PC-9 (cell line): ENCODE data around the gene MAGEH1. TPM values are rescaled to one million over a fixed set of nuclear protein-coding genes. Genes with fewer than 3 reads are reported as not detected.
"Not testable (repeated sequence)": the region's sequence is repeated elsewhere in the genome, so short reads cannot be mapped to it uniquely, and the experiment has no call there.

ENCODE experiments used
- Bru-seq: library from RNA; stranded (reverse); fragments of 400-500 nt; gene quantifications from one replicate; lab custom pipeline; 2021; lab: Mats Ljungman, UMichigan
- BruChase-seq, 2 experiments: library from RNA; stranded (reverse); fragments of 400-500 nt; gene quantifications; one replicate each; lab custom pipeline; 2021; lab: Mats Ljungman, UMichigan
- BruUV-seq: library from RNA; stranded (reverse); fragments of 400-500 nt; replicated peaks from 2 replicates; lab custom pipeline; 2021; lab: Mats Ljungman, UMichigan
- CTCF ChIA-PET: fragments of 300-600 bp; sonication (Branson Sonifier 250); formaldehyde crosslinking; loops from one replicate; lab custom pipeline; 2022; ENCODE audit warnings: antibody characterized with exemption; lab: Charles Lee
- POLR2A ChIA-PET: fragments of 300-600 bp; sonication (Branson Sonifier 250); formaldehyde crosslinking; loops from one replicate; lab custom pipeline; 2022; ENCODE audit warnings: antibody characterized with exemption; ENCODE audit not compliant: unreplicated experiment; lab: Charles Lee
- DNase-seq, 2 experiments: peaks; one replicate each; pipeline versions ENCODE4 v3.0.0 to v3.0.0-alpha.2; 2015 to 2022; ENCODE audit warnings: mixed read lengths in 1 of 2
- H2AFZ ChIP-seq: fragments of 200-600 bp; sonication (generic); 2 replicates; pipeline ENCODE4 v1.8.1; 2017; ENCODE audit warnings: antibody characterized with exemption
- H3F3A ChIP-seq: fragments of 200-600 bp; sonication (generic); 2 replicates; pipeline ENCODE4 v1.8.1; 2017; ENCODE audit warnings: antibody characterized with exemption, mild to moderate bottlenecking, low read depth; ENCODE audit not compliant: insufficient read depth
- H3K27ac ChIP-seq: fragments of 200-600 bp; sonication (generic); 2 replicates; pipeline ENCODE4 v1.6.1; 2016; ENCODE audit warnings: mixed run types
- H3K27me3 ChIP-seq: fragments of 200-600 bp; sonication (generic); 2 replicates; pipeline ENCODE4 v1.6.1; 2016; ENCODE audit warnings: low read depth, mixed run types; ENCODE audit not compliant: insufficient read depth
- H3K36me3 ChIP-seq: fragments of 200-600 bp; sonication (generic); 2 replicates; pipeline ENCODE4 v1.6.1; 2016; ENCODE audit warnings: low read depth, mixed run types
- H3K4me1 ChIP-seq: fragments of 200-600 bp; sonication (generic); replicated peaks from 2 replicates; pipeline ENCODE4 v1.6.1; 2016; ENCODE audit warnings: mixed run types; ENCODE audit not compliant: insufficient read depth
- H3K4me2 ChIP-seq: fragments of 200-600 bp; sonication (generic); 2 replicates; pipeline ENCODE4 v1.6.1; 2017; ENCODE audit warnings: mixed run types
- H3K4me3 ChIP-seq: fragments of 200-600 bp; sonication (generic); 2 replicates; pipeline ENCODE4 v1.6.1; 2016; ENCODE audit warnings: mixed run types
- H3K79me2 ChIP-seq: fragments of 200-600 bp; sonication (generic); 2 replicates; pipeline ENCODE4 v1.6.1; 2017; ENCODE audit warnings: low read depth, mixed run types
- H3K9me2 ChIP-seq: fragments of 200-600 bp; sonication (generic); 2 replicates; pipeline ENCODE4 v1.8.1; 2017; ENCODE audit warnings: mild to moderate bottlenecking; ENCODE audit not compliant: insufficient read depth
- H3K9me3 ChIP-seq: fragments of 200-600 bp; sonication (generic); 2 replicates; pipeline ENCODE4 v1.8.1; 2016; ENCODE audit warnings: low read depth; ENCODE audit not compliant: insufficient read depth
- H4K20me1 ChIP-seq: fragments of 200-600 bp; sonication (generic); 2 replicates; pipeline ENCODE4 v1.8.1; 2017; ENCODE audit not compliant: insufficient read depth
- EZH2 ChIP-seq: fragments of 200-600 bp; sonication (generic); IDR thresholded peaks from 2 replicates; pipeline ENCODE4 v1.8.0; 2017; ENCODE audit warnings: antibody characterized with exemption, low read depth
- intact Hi-C: fragments of 100-400 bp; cut with micrococcal nuclease; formaldehyde crosslinking; loops from one replicate; pipeline ENCODE4 v1.10.0; 2022; ENCODE audit not compliant: unreplicated experiment
- long read RNA-seq: library from polyadenylated mRNA; stranded (forward); transcript quantifications from one replicate; pipeline ENCODE4 v2.0.0, GENCODE V29; 2022
- total RNA-seq: library from RNA; stranded (reverse); gene quantifications from 2 replicates; pipeline ENCODE4 v1.2.3, GENCODE V29; 2021
- TF ChIP-seq, protein P1 (sequence below): fragments of 200-600 bp; sonication (generic); conservative IDR thresholded peaks from 2 replicates; pipeline ENCODE4 v1.6.1; 2017; ENCODE audit warnings: mixed run types, antibody characterized with exemption, mild to moderate bottlenecking, moderate library complexity

MAGEH1 gene, protein sequence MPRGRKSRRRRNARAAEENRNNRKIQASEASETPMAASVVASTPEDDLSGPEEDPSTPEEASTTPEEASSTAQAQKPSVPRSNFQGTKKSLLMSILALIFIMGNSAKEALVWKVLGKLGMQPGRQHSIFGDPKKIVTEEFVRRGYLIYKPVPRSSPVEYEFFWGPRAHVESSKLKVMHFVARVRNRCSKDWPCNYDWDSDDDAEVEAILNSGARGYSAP
- total RNA-seq (not detected in 2 replicates), Bru-seq, nascent RNA (not detected), BruChase-seq, experiment 1, labeled RNA remaining after a 2-hour chase (not detected), BruChase-seq, experiment 2, labeled RNA remaining after a 6-hour chase (not detected)
- long read RNA-seq, result 0 reads

DNA sequence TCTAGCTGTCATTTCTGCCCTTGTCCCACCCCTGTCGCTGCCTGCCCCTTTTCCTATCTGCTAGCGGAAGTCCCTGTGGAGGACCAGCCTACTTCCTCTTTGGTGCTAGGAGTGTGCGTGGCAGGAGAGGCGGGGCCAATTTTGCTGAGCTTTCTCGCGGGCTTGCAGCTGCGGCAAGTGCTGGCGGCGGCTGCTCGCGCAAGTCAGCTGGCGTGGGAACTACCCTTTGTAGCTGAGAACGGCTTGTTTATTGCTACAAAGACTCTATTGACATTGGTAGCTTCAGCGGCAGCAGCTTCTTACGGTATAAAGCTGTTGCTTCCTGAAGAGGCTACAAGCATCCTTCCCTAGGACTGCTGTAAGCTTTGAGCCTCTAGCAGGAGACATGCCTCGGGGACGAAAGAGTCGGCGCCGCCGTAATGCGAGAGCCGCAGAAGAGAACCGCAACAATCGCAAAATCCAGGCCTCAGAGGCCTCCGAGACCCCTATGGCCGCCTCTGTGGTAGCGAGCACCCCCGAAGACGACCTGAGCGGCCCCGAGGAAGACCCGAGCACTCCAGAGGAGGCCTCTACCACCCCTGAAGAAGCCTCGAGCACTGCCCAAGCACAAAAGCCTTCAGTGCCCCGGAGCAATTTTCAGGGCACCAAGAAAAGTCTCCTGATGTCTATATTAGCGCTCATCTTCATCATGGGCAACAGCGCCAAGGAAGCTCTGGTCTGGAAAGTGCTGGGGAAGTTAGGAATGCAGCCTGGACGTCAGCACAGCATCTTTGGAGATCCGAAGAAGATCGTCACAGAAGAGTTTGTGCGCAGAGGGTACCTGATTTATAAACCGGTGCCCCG is at the start of gene MAGEH1:
Gene MAGEH1 (plus strand): TSS at position 138 of the 843 bp plus-strand sequence. CDS start 248 bp downstream, at position 386.
- Histone ChIP-seq H3K9me2 (no peaks in the 10 kb centered on the region), H3K4me1 (no peaks in the 10 kb centered on the region), H4K20me1 (no peaks in the 10 kb centered on the region), H3K27ac (no peak within 1 kb of the TSS), H3K27me3 (no peaks in the 10 kb centered on the region), H3K4me2 (no peak within 1 kb of the TSS), H3K36me3 (no peaks in the 10 kb centered on the region), H3F3A (no peaks in the 10 kb centered on the region), H3K4me3 (no peak within 1 kb of the TSS), H3K79me2 (no peaks in the 10 kb centered on the region), H3K9me3 (no peaks in the 10 kb centered on the region), H2AFZ (no peak within 1 kb of the TSS)
- DNase-seq, result no peak
- intact Hi-C loops, result no loop called here
- ChIA-PET POLR2A (no interaction called here), CTCF (no interaction called here)
- BruUV-seq, result no TSS peak
- TF ChIP-seq, protein P1, sequence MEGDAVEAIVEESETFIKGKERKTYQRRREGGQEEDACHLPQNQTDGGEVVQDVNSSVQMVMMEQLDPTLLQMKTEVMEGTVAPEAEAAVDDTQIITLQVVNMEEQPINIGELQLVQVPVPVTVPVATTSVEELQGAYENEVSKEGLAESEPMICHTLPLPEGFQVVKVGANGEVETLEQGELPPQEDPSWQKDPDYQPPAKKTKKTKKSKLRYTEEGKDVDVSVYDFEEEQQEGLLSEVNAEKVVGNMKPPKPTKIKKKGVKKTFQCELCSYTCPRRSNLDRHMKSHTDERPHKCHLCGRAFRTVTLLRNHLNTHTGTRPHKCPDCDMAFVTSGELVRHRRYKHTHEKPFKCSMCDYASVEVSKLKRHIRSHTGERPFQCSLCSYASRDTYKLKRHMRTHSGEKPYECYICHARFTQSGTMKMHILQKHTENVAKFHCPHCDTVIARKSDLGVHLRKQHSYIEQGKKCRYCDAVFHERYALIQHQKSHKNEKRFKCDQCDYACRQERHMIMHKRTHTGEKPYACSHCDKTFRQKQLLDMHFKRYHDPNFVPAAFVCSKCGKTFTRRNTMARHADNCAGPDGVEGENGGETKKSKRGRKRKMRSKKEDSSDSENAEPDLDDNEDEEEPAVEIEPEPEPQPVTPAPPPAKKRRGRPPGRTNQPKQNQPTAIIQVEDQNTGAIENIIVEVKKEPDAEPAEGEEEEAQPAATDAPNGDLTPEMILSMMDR, result no peak
- TF ChIP-seq EZH2, result no peak

DNA sequence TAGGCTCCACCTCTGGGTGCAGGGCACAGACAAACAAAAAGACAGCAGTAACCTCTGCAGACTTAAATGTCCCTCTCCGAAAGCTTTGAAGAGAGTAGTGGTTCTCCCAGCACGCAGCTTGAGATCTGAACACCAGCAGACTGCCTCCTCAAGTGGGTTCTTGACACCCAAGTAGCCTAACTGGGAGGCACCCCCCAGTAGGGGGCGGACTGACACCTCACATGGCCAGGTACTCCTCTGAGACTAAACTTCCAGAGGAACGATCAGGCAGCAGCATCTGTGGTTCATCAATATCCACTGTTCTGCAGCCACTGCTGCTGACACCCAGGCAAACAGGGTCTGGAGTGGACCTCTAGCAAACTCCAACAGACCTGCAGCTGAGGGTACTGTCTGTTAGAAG is 24.8 kb upstream of the MAGEH1 start:
- H3K4me2 ChIP-seq, H3K4me3 ChIP-seq, H3K9me2 ChIP-seq, CTCF ChIA-PET, H3K4me1 ChIP-seq, POLR2A ChIA-PET, intact Hi-C loops, DNase-seq, BruUV-seq, H3K27ac ChIP-seq, H3K36me3 ChIP-seq, H3K79me2 ChIP-seq, H4K20me1 ChIP-seq, H3F3A ChIP-seq, H3K9me3 ChIP-seq, H3K27me3 ChIP-seq, H2AFZ ChIP-seq: not testable (repeated sequence)

DNA sequence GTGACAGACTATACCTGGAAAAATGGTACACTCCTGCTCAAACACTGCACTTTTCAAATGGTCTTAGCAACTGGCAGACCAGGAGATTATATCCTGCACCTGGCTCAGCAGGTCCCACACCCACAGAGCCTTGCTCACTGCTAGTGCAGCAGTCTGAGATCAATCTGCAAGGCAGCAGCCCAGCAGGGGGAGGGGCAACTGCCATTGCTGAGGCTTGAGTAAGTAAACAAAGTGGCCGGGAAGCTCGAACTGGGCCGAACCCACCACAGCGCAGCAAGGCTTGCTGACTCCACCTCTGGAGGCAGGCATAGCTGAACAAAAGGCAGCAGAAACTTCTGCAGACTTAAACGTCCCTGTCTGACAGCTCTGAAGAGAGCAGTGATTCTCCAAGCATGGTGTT is 8.5 kb upstream of the MAGEH1 start:
- CTCF ChIA-PET, POLR2A ChIA-PET, H3K36me3 ChIP-seq, H4K20me1 ChIP-seq, H3K79me2 ChIP-seq, H3K4me3 ChIP-seq, BruUV-seq, H3F3A ChIP-seq, DNase-seq, intact Hi-C loops, H3K9me3 ChIP-seq, H3K9me2 ChIP-seq, H2AFZ ChIP-seq, H3K27ac ChIP-seq, H3K4me2 ChIP-seq, H3K27me3 ChIP-seq, H3K4me1 ChIP-seq: not testable (repeated sequence)

DNA sequence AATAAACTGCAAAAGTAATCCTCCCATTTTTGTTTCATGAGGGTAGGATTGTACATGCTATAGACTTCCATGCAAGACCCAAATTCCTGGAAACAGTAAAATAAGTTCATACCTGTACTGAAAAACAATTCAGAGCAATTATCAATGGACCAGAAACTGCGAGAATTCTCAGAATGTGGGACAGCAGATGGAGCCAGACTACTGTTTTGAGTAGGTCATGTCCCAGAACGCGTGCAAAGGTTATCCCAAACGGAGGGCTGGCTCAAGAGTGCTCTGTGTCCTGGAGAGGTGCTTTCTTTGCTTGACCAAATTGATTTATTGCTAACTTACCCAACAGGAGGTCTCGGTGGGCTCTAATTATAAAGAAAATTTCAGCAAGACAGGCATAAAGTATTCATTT is 1.7 kb upstream of the MAGEH1 start:
- ChIA-PET CTCF (no interaction called here), POLR2A (no interaction called here)
- Histone ChIP-seq H3K4me1 (no peaks in the 10 kb centered on the region), H3F3A (no peaks in the 10 kb centered on the region), H3K9me3 (no peaks in the 10 kb centered on the region), H3K36me3 (no peaks in the 10 kb centered on the region), H3K79me2 (no peaks in the 10 kb centered on the region), H3K4me2 (no peak overlapping the region), H4K20me1 (no peaks in the 10 kb centered on the region), H3K27ac (no peak overlapping the region), H3K4me3 (no peak overlapping the region), H3K9me2 (no peaks in the 10 kb centered on the region), H3K27me3 (no peaks in the 10 kb centered on the region; the same call in 1 of the 2 replicates), H2AFZ (no peak overlapping the region)
- DNase-seq, result no peak
- no peak for TF ChIP-seq EZH2
- TF ChIP-seq, protein P1, result peak; percentile 29
- intact Hi-C loops, result no loop called here
- BruUV-seq, result no TSS peak
